DOHH2 (cell line): ENCODE results near the gene PRKN.

Experiments used
- CTCF ChIP-seq: fragments of 200-600 bp; sonication (generic); IDR thresholded peaks from one replicate; pipeline ENCODE4 v1.5.1; 2014; ENCODE audit warnings: antibody characterized with exemption, mild to moderate bottlenecking, low read depth, low read length; ENCODE audit not compliant: poor library complexity, severe bottlenecking
- EZH2phosphoT487 ChIP-seq: fragments of 200-600 bp; sonication (generic); IDR thresholded peaks from 2 replicates; pipeline ENCODE4 v1.6.1; 2017; ENCODE audit warnings: borderline replicate concordance, mild to moderate bottlenecking, antibody characterized with exemption, low read length, moderate library complexity, mixed read lengths

GRCh38 chr6:161481786-161482516, 1245.6 kb downstream of the PRKN start:
- no peak for TF ChIP-seq CTCF
- TF ChIP-seq EZH2phosphoT487, result no peak
